Activated T-helper 17 cell treated with anti-CD3 and anti-CD28 coated beads, Interleukin-2, amount 50 U/mL, for 72 hours (primary cell): ENCODE measurements around the gene TMEM52B. TPM values are rescaled to one million over a fixed set of nuclear protein-coding genes. Genes with fewer than 3 reads are reported as not detected.
"Not testable (repeated sequence)": the region's sequence is repeated elsewhere in the genome, so short reads cannot be mapped to it uniquely, and the experiment has no call there.

Experiments
- ATAC-seq: fragments of 150-1000 bp; cut with Tn5 transposase; replicated peaks from 2 replicates; pipeline ENCODE4 v1.10.0; 2021; ENCODE audit warnings: mild to moderate bottlenecking, moderate library complexity
- H3K27ac Mint-ChIP-seq: one replicate; pipeline ENCODE4 v1.8.0; 2022; ENCODE audit warnings: mixed read lengths
- H3K27me3 Mint-ChIP-seq: one replicate; pipeline ENCODE4 v1.8.0; 2022; ENCODE audit warnings: mixed read lengths
- H3K36me3 Mint-ChIP-seq: one replicate; pipeline ENCODE4 v1.8.0; 2022; ENCODE audit warnings: low read depth, mild to moderate bottlenecking, mixed read lengths
- H3K4me1 Mint-ChIP-seq: one replicate; pipeline ENCODE4 v1.8.0; 2022; ENCODE audit warnings: mixed read lengths
- H3K4me3 Mint-ChIP-seq: one replicate; pipeline ENCODE4 v1.8.0; 2022; ENCODE audit warnings: mild to moderate bottlenecking, mixed read lengths
- H3K9me3 Mint-ChIP-seq: one replicate; pipeline ENCODE4 v1.8.0; 2022; ENCODE audit warnings: mixed read lengths
- total RNA-seq, 2 donors: library from RNA; stranded (reverse); gene quantifications; one replicate each; pipeline ENCODE4 v1.2.3, GENCODE V29; 2022

TMEM52B gene
- total RNA-seq, 2 donors from 2014 or later: not detected

- peaks cover 3% of the 10 kb centered on the region for H3K4me1 Mint-ChIP-seq
- ATAC-seq: no peak
- H3K27me3 Mint-ChIP-seq: peaks cover 29% of the 10 kb centered on the region
- no peaks in the 10 kb centered on the region for H3K9me3 Mint-ChIP-seq
- H3K36me3 Mint-ChIP-seq: no peaks in the 10 kb centered on the region
- no peak overlapping the region for H3K27ac Mint-ChIP-seq
- no peak overlapping the region for H3K4me3 Mint-ChIP-seq
These were observed 7.5 kb downstream of the TMEM52B start for GRCh38 chr12:10186299-10186698.

- not testable (repeated sequence) for H3K4me3 Mint-ChIP-seq, H3K9me3 Mint-ChIP-seq, H3K4me1 Mint-ChIP-seq, ATAC-seq, H3K27ac Mint-ChIP-seq, H3K36me3 Mint-ChIP-seq
- peaks cover 28% of the 10 kb centered on the region for H3K27me3 Mint-ChIP-seq
These were observed 8.1 kb downstream of the TMEM52B start for GRCh38 chr12:10186958-10187357.

GRCh38 chr12:10189653-10190052, 10.8 kb downstream of the TMEM52B start:
- Mint-ChIP-seq H3K36me3 (no peaks in the 10 kb centered on the region), H3K4me3 (no peak overlapping the region), H3K27me3 (peaks cover 20% of the 10 kb centered on the region), H3K9me3 (no peaks in the 10 kb centered on the region), H3K27ac (no peak overlapping the region), H3K4me1 (no peaks in the 10 kb centered on the region)
- no peak for ATAC-seq

GRCh38 chr12:10190558-10191388, 11.9 kb downstream of the TMEM52B start:
- Mint-ChIP-seq H3K36me3 (no peaks in the 10 kb centered on the region), H3K4me3 (no peak overlapping the region), H3K9me3 (no peaks in the 10 kb centered on the region), H3K4me1 (no peaks in the 10 kb centered on the region), H3K27ac (no peak overlapping the region), H3K27me3 (peaks cover 20% of the 10 kb centered on the region)
- ATAC-seq: peak; percentile 95

- H3K4me3 Mint-ChIP-seq: no peak overlapping the region
- peaks cover 17% of the 10 kb centered on the region for H3K27me3 Mint-ChIP-seq
- no peaks in the 10 kb centered on the region for H3K4me1 Mint-ChIP-seq
- no peaks in the 10 kb centered on the region for H3K36me3 Mint-ChIP-seq
- no peaks in the 10 kb centered on the region for H3K9me3 Mint-ChIP-seq
- no peak overlapping the region for H3K27ac Mint-ChIP-seq
- no peak for ATAC-seq
These were observed 13.0 kb downstream of the TMEM52B start for GRCh38 chr12:10191865-10192264.

- Mint-ChIP-seq H3K36me3 (no peaks in the 10 kb centered on the region), H3K4me3 (no peak overlapping the region), H3K27me3 (peaks cover 17% of the 10 kb centered on the region), H3K27ac (no peak overlapping the region), H3K4me1 (no peaks in the 10 kb centered on the region), H3K9me3 (no peaks in the 10 kb centered on the region)
- ATAC-seq: no peak
These were observed 15.4 kb downstream of the TMEM52B start for GRCh38 chr12:10194160-10194670.

- Mint-ChIP-seq H3K9me3 (no peaks in the 10 kb centered on the region), H3K4me1 (no peaks in the 10 kb centered on the region), H3K36me3 (no peaks in the 10 kb centered on the region), H3K27me3 (peaks cover 17% of the 10 kb centered on the region), H3K4me3 (no peak overlapping the region), H3K27ac (no peak overlapping the region)
- ATAC-seq: no peak
These were observed 17.4 kb downstream of the TMEM52B start for GRCh38 chr12:10196210-10196609.

- Mint-ChIP-seq H3K9me3 (no peaks in the 10 kb centered on the region), H3K27me3 (peaks cover 13% of the 10 kb centered on the region), H3K36me3 (no peaks in the 10 kb centered on the region), H3K27ac (no peak overlapping the region), H3K4me1 (no peaks in the 10 kb centered on the region), H3K4me3 (no peak overlapping the region)
- no peak for ATAC-seq
These were observed 19.0 kb downstream of the TMEM52B start for GRCh38 chr12:10197879-10198278.

GRCh38 chr12:10204495-10204894, 25.7 kb downstream of the TMEM52B start:
- ATAC-seq, H3K27me3 Mint-ChIP-seq, H3K27ac Mint-ChIP-seq, H3K4me3 Mint-ChIP-seq, H3K36me3 Mint-ChIP-seq, H3K4me1 Mint-ChIP-seq, H3K9me3 Mint-ChIP-seq: not testable (repeated sequence)

- no peaks in the 10 kb centered on the region for H3K36me3 Mint-ChIP-seq
- no peak for ATAC-seq
- H3K9me3 Mint-ChIP-seq: no peaks in the 10 kb centered on the region
- no peak overlapping the region for H3K4me3 Mint-ChIP-seq
- H3K27me3 Mint-ChIP-seq: no peaks in the 10 kb centered on the region
- H3K27ac Mint-ChIP-seq: no peak overlapping the region
- no peaks in the 10 kb centered on the region for H3K4me1 Mint-ChIP-seq
These were observed 26.5 kb downstream of the TMEM52B start for GRCh38 chr12:10205220-10205807.

- Mint-ChIP-seq H3K36me3 (peaks cover 4% of the 10 kb centered on the region), H3K27me3 (no peaks in the 10 kb centered on the region), H3K9me3 (no peaks in the 10 kb centered on the region), H3K27ac (no peak overlapping the region), H3K4me1 (no peaks in the 10 kb centered on the region), H3K4me3 (no peak overlapping the region)
- ATAC-seq: no peak
These were observed 28.3 kb downstream of the TMEM52B start for GRCh38 chr12:10207136-10207535.

GRCh38 chr12:10210225-10210624, 31.4 kb downstream of the TMEM52B start:
- Mint-ChIP-seq H3K4me3 (no peak overlapping the region), H3K9me3 (no peaks in the 10 kb centered on the region), H3K27me3 (no peaks in the 10 kb centered on the region), H3K36me3 (peaks cover 18% of the 10 kb centered on the region), H3K27ac (no peak overlapping the region), H3K4me1 (peaks cover 11% of the 10 kb centered on the region)
- no peak for ATAC-seq

- Mint-ChIP-seq H3K4me1 (peaks cover 11% of the 10 kb centered on the region), H3K27me3 (no peaks in the 10 kb centered on the region), H3K27ac (peak overlapping the region; percentile 98), H3K36me3 (peaks cover 18% of the 10 kb centered on the region), H3K4me3 (peak overlapping the region; percentile 94), H3K9me3 (no peaks in the 10 kb centered on the region)
- no peak for ATAC-seq
These were observed 32.5 kb downstream of the TMEM52B start for GRCh38 chr12:10211101-10211939.

GRCh38 chr12:10211940-10212738, 33.3 kb downstream of the TMEM52B start:
- H3K27ac Mint-ChIP-seq: peak overlapping the region; percentile 98
- H3K9me3 Mint-ChIP-seq: no peaks in the 10 kb centered on the region
- peaks cover 18% of the 10 kb centered on the region for H3K36me3 Mint-ChIP-seq
- H3K4me3 Mint-ChIP-seq: peak overlapping the region; percentile 94
- ATAC-seq: peak; percentile 84
- peaks cover 11% of the 10 kb centered on the region for H3K4me1 Mint-ChIP-seq
- no peaks in the 10 kb centered on the region for H3K27me3 Mint-ChIP-seq
